Measurements from ENCODE around the gene NAPB. TPM values are rescaled to one million over a fixed set of nuclear protein-coding genes. Genes with fewer than 3 reads are reported as not detected.
"Not testable (repeated sequence)": the region's sequence is repeated elsewhere in the genome, so short reads cannot be mapped to it uniquely, and the experiment has no call there.

NAPB gene
- total and polyA plus RNA-seq, 2 of the 8 experiments (the other 6 are each of a cell fraction or from before 2014, with no cell fraction given): 6.2 to 12.3 TPM

DNA sequence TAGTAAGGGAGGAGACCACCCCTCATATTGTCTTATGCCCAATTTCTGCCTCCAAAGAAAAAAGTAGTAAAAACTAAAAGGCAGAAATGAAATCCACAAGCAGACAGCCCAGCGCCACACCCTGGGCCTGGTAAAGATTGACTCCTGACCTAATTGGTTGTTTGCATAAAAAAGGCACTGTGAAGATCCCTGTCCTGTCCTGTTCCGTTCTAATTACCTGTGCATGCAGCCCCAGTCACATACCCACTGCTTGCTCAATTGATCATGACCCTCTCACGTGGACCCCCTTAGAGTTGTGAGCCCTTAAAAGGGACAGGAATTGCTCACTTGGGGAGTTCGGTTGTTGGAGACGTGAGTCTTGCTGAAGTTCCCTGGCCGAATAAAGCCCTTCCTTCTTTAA, 72.8 kb downstream of the NAPB start:
- Histone ChIP-seq H3K4me2 (ENCODE audit: insufficient read depth in 1 of 2, low read depth in 2 of 2, low read length in 2 of 2) (peak overlapping the region in 1 of 2 experiments; percentile 91; a peak in 1 of 4 replicates), H3K79me2 (ENCODE audit: control insufficient read depth in 1 of 2, insufficient read depth in 2 of 2, low read length in 2 of 2) (peaks cover 7 to 24% of the 10 kb centered on the region in 2 experiments; a peak in 3 of 4 replicates)
- H2AFZ ChIP-seq (ENCODE audit: low read length); H2BK12ac ChIP-seq (ENCODE audit: low read depth, low read length); H3K79me1 ChIP-seq (ENCODE audit: low read depth, low read length); H4K5ac ChIP-seq (ENCODE audit: insufficient read length, low read depth, low read length); H2BK20ac ChIP-seq (ENCODE audit: low read length); H4K91ac ChIP-seq (replicated peaks; ENCODE audit: insufficient read length, low read length); H3K4me1 ChIP-seq (replicated peaks in 1 of 4; ENCODE audit: control insufficient read depth in 3 of 4, insufficient read depth in 4 of 4, low read length in 3 of 4); H3K23me2 ChIP-seq (ENCODE audit: low read depth, low read length); POLR2A ChIA-PET (ENCODE audit: partially characterized antibody); H3K23ac ChIP-seq (ENCODE audit: insufficient read length); H3K4ac ChIP-seq (replicated peaks; ENCODE audit: insufficient read length, low read depth, low read length); H3K9ac ChIP-seq (replicated peaks in 1 of 4; ENCODE audit: extremely low read depth in 1 of 4, low read depth in 3 of 4, low read length in 3 of 4); H2BK5ac ChIP-seq (ENCODE audit: low read depth, low read length); H3K56ac ChIP-seq (replicated peaks; ENCODE audit: insufficient read length, low read depth, low read length); H3K14ac ChIP-seq (ENCODE audit: insufficient read length); H3K4me3 ChIP-seq (ENCODE audit: extremely low read depth in 1 of 4, insufficient read depth in 2 of 4, low read depth in 3 of 4, low read length in 4 of 4); H3K9me3 ChIP-seq (ENCODE audit: insufficient read depth in 2 of 2, low read depth in 1 of 2, low read length in 1 of 2); H3K27ac ChIP-seq (ENCODE audit: low read depth, low read length); H3K36me3 ChIP-seq (ENCODE audit: control insufficient read depth in 2 of 4, insufficient read depth in 4 of 4, low read length in 3 of 4); FAIRE-seq; H4K8ac ChIP-seq (ENCODE audit: extremely low read depth, insufficient read depth, low read length); H4K20me1 ChIP-seq (replicated peaks in 1 of 2; ENCODE audit: control insufficient read depth in 1 of 2, insufficient read depth in 2 of 2, low read length in 2 of 2); H3K18ac ChIP-seq (ENCODE audit: extremely low read depth, low read length); H2BK15ac ChIP-seq (ENCODE audit: low read length); H3K27me3 ChIP-seq (replicated peaks in 1 of 4; ENCODE audit: control insufficient read depth in 3 of 4, extremely low read depth in 1 of 4, insufficient read depth in 3 of 4, low read length in 3 of 4); DNase-seq (ENCODE audit: low read depth in 1 of 2, low spot score in 2 of 2); H2AK5ac ChIP-seq (ENCODE audit: low read depth, low read length); H2BK120ac ChIP-seq (replicated peaks; ENCODE audit: low read depth, low read length): not testable (repeated sequence)
- CTCF ChIA-PET (ENCODE audit: partially characterized antibody): interaction anchor here (1.4 kb wide), 1 partner anchor 103 kb away, joined by 6 read pairs; no protein-coding TSS in a partner anchor
- 64% methylated on average over 6 of the region's 6 CpGs; no CpG with 5 or more reads in 1 of the 2 experiments for WGBS, 2 experiments (ENCODE audit: extremely low coverage in 1 of 2, insufficient coverage in 1 of 2, insufficient read length in 1 of 2, insufficient replicate concordance in 2 of 2, low coverage in 1 of 2, low lambda C conversion rate in 2 of 2, missing lambda C conversion rate in 1 of 2)
